Measurements from ENCODE around the gene ABCA3.

ABCA3 gene

DNA sequence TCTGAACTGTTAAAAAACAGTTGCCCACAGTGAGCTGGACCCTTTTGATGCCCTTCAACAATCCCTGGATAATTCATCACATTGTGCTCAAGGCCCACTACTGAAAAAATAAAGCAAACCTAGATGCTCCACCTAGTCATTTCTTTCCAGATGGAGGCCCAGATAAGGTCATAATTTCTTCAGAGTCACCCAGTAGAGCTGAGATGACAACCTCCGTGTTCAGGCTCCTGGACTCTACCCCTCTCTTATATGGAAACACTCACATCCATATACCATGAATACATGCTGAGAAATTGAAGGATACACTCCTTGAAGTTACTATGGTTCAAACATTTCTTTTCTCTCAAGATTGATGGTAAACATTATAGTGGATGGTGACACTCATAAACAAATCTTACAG lies 2.7 kb upstream of the ABCA3 start:
- DNase-seq, result no peak

DNA sequence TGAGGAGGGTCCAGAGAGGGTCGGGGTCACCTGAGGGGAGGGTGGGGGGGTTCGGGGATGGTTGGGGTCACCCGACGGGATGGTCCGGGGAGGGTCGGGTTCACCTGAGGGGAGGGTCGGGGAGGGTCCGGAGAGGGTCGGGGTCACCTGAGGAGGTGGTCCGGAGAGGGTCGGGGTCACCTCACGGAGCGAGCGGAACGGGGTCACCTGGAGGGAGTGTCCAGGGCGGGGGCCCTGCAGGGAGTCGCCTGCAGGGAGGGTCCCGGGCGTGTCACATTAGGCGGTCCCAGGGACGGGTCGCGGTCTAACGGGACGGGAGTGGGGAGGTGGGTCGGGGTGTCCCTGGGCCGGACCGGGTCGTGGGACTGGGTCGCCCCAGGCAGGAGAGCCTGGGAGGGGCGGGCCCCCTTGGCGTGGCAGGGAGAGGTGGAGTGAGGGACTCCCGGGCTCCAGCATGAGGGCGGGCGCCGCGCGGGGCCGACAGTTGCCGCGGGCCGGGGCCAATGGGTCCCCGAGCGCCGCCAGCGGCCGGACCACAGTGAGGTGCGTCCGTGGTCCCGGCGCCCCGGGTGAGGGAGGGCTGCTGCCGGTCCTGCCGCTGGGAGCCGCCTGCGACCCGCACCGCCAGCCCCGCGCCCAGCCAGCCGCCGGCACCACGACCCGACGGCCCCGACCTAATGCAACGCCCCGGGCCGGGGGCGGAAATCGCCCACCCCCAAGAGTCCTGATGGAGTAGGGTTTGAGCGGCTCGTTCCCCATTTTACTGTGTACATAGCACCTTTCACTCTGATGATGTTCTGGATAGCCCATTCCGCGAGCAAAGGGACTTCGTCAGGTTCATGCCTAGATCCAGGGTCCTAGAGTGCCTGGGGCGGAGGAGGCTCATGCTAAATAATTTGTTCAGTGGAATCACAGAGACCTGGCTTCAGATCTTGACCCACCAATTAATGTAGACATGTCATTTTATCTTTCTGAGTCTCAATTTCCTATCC lies 1.2 kb upstream of the ABCA3 start:
- no peak for DNase-seq

DNA sequence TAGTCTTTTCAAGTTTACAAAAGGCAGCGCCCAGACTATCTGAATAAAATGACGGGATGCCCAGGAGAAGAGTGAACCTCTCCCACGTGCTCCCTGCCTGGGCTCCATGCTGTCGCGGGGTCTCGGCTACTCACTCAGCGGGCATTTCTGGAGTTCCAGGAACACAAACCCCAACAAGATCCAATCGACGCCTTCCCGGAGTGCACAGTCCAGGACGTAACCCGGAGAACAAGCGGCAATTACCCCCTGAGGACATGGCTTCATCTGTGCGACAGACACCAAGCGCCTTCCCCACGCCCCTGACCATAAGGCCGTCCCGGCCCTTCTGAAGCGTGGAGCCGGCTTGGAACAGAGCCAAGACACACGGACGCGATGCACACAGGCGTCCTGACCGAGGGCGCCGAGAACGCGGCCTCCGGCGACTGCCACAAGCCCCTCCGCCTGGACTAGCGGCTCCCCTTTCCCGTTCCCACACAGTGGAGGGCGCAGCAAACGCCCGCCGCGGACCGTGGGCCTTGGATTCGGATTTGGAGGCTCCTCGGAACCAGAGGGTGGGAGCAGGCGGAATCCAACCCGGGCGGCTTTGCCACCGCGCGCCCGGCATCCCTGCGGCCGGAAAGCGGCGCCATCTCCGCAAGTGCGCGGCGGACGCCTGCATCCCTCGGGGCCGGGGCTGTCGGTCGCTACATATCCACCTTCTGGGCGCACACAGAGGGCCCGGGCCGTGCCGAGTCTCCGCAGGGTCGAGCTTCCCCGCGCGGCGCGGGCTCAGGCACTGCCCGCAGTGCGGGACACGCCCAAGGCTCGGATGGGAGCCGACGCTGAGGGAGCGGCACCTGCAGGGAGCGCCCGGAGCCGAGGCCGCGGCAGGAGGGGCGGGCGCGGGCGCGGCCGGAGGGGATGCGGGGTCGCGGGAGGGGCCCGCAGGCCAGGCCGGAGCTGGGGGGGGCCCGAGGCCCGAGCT lies 725 bp downstream of the ABCA3 start:
- no peak for DNase-seq

DNA sequence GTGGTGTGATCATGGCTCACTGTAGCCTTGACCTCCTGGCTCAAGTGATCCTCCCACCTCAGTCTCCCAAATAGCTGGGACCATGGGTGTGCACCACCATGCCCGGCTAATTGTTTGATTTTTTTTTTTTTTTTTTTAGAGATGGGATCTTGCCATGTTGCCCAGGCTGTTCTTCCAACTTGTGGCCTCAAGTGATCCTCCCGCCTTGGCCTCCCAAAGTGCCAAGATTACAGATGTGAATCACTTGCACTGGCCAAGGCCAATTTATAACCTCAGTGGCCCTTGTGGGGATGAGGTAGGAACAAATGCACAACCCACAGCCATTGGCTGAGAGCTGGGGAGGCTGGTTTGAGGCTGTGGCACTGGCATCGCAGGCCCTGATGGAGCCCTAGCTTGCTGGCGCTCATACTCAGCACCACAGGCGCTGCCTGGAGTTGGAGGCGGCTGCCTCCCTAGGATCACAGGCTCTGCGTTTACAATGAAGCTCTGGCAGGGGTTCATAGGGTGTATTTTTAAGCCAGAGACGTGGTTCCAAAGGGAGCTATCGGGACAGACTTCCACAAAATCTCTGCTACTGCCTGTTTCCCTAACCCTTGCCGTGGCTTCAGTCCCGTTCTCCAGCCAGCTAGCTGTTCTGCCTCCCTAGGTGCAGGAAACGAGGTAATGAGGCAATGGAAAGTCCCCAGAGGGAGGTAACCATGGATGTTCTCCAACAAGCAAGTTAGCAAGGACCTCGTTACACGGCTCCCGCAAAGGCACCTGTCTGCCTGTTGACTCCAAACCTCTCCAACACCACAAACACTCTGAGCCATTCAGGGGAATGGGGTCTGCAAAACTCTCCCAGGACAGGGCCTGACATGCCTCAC lies 2.9 kb downstream of the ABCA3 start:
- no peak for DNase-seq

DNA sequence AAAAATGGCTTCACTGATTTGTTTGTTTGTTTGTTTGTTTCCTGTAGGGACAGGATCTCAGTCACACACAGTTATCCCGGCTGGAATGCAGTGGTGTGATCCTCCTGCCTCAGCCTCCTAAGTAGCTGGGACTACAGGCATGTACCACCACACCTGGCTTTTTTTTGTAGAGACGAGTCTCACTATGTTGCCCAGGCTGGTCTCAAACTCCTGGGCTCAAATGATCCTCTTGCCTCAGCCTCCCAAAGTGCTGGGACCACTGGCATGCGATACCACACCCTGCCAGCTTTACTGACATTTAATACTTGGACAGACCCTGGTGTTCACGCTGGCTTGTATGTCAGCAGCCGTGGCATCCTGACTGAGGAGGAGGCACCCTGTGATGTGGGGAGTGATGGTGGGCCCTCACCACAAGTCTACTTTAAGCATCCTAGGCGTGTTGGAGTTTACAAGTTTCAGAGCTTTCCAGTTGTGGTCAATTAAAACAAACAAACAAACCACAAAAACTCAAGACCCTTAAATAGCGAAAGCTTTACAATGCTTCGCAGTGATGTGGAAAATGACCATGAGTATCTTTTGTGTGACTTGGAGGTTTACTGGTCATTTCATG lies 5.1 kb downstream of the ABCA3 start:
- no peak for DNase-seq

DNA sequence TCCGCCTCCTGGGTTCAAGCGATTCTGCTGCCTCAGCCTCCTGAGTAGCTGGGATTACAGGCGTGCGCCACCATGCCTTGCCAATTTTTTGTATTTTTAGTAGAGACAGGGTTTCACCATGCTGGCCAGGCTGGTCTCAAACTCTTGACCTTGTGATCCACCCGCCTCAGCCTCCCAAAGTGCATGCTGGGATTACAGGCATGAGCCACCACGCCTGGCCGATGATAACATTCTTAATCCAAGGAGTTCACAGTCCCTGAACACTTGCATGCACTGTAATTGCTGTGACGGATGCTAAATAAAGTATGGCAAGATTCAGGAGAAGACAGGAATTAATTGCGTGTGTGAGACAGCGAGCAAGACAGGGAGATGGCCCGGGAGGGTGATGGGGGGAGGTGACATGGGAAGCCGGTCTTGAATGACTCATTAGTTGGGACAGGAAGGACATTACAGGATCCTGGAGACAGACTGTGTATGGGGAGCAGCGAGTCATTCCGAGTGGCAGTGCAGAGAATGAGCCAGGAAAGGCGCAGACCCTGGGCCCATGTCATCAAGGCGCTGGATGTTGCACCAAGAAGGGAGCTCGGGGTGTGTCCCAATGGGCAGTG lies 6.7 kb downstream of the ABCA3 start:
- no peak for DNase-seq

DNA sequence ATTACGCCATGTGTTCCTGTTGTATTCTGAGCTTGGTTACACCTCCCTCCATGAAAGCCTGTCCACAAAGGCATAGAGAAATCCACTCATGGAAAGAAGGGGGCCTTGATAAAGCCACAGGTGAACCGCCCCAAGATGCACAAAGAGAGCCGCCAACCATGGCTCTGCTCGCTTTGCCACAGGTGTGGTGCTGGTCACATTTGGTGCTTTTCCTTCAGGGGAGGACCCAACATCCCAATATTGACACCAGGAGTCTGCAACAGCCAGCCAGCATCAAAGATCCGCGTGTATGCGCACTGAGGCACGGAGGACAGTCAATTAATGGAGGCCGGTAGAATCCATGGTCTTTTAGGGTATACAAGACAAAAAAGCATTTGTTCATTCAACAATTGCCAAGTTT lies 7.3 kb downstream of the ABCA3 start:
- no peak for DNase-seq

DNA sequence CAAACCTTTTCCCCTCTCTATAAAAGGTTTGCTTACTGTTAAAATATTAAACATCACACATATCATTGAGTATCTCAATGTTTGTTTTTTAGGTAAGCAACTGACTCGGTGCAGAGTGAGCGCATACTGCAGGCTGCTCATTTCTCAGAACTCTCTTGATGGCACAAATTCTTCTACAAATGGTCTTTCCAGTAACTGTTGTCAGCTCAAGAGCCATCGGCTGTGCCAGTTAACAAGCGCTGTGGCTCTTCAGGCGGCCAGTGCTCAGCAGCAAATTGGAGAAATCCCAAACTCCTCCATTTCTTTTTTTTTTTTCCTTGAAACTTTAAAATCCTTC lies 8.6 kb downstream of the ABCA3 start:
- no peak for DNase-seq

DNA sequence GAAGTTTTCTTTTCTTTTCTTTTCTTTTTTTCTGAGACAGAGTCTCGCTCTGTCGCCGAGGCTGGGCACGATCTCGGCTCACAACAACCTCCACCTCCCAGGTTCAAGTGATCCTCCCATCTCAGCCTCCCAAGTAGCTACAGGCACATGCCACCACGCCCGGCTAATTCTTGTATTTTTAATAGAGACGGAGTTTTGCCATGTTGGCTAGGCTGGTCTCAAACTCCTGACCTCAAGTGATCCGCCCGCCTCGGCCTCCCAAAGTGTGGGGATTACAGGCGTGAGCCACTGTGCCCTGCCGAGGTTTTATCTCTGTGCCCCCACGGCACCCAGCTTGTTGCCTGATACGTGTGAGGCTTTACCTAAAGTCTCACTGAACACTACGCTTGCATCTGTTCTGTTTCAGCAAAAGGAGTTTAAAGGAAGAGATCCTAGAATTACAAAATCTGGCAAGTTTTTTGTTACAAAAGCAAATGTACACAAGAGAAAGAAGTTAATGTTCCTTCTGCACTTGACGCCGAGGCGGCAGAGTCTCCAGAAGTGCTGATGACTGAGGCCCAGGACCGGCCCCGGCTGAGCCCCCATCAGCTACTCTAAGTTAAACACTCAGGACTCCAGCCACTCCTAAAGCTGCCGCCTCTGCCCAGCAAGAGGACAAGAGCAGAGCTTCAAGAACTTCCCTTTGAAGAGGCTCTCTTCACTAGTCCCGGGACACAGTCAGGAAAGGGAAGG lies 9.2 kb downstream of the ABCA3 start:
- DNase-seq, result no peak

DNA sequence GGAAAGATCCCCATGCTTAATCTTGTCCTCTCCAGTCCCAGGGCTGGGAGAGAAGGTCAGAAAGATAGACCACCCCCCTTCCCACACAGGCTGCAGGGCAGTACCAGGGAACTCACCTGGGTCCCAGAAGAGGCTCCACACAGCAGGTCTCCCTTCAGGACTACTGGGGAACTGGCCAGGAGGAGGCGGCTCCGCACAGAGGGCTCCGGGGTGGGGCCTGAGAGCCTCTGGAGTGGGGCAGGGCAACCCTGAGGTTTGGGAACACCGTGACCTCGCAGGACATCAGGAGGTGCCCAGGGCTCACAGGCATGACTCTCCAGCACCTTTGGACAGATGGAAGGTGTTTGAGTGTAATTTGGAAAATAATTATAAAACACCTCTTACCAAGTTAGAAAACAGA lies 11.0 kb downstream of the ABCA3 start:
- no peak for DNase-seq

DNA sequence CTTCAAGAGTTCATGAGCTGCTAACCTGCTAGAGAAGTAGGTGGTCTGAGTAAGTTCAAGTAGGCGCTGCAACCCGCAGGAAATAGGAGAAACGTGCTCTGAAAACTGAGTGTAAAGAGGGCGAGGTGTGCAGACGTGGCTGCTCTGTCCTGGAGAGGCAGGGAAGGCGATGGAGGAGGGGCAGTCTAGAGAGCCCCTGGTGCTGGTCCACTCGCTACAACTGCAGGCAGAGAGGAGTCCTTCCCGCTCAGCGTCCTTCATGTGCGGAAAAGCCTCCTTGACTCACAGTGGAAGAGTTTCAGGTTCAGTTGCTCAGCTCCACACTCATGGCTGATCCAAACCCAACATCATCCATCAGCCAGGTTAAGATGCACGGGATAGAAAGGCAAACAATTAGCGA lies 12.1 kb downstream of the ABCA3 start:
- no peak for DNase-seq

DNA sequence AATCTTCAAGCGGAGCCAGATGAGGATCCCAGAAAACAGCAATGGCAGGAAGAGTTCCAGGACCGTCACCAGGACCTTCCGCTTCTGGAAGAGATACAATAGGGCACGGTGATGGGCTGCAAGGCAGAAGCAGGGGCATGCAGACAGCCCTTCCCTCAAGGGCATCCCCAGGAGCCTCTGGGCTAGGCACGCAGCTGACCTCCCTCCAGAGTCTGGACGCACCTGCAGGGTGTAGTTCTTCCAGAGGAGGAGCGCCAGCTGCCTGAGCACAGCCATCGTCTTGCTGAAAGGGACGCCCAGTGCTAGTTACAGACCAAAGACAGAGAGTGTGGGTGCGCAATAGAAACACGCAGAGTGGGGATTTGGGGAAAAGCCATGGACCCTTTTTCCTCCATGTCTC lies 14.3 kb downstream of the ABCA3 start:
- no peak for DNase-seq

DNA sequence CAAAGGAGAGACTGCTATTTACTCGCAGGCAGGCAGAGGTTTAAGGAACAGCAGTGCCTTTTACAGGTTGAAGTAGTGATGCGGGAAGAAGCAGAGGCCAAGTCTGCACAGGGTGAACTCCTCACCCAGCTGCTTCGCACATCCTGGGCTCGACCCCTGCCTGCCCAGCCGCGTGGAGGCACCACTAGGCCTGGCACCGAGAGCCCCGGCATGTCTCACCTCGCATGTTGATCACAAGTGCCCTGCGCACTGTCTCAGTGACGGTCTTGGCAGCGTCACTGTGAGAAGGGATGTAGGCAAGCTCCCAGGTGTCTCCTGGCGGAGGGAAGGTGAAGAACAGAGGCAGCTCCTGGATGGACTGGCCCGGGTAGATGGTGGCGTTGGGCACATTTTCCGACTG lies 14.7 kb downstream of the ABCA3 start:
- DNase-seq, result no peak

DNA sequence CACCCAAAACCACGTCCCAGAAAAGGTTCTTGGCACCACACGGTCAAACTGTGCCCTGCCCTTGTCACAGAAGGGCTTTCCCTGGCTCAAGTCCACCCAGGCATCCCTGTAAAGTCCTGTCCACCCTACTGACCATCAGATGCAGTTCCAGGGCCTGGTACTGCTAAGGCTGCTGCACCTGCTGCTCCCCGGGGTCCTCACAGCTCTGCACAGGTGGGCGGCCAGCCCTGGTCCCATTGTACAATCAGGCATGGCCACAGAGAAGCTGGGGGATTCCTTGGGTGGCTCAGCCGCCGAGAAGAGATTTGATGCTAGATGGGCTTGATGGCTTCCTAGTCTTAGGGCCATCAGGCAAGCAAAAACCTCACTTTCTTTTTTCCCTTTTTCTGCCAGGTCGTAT lies 15.3 kb downstream of the ABCA3 start:
- no peak for DNase-seq

DNA sequence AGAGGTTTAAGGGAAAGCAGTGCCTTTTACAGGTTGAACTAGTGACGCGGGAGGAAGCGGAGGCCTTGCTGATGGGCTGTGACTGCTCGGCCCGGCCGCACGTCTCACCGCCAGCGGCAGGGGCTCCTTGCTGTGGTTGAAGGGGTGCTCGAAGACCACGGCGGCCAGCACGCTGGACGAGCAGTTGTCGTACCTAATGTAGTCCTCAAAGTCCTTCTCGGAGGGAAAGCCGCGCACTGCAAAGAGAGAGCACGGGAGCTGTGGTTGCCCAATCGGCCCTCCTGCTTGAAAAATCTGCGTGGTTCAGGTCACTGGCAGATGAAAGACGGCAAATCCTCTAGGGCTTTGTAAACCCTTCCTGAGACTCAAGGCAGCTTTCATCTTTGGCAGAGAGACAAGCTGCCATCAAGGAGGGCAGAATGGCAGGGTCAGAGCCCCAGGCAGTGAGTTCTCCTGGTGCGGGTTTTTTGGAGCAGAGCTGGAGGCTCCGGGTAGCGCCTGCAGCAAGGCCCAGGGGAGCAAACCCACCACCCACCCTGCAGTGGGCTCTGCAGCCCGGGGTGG lies 16.1 kb downstream of the ABCA3 start:
- no peak for DNase-seq

DNA sequence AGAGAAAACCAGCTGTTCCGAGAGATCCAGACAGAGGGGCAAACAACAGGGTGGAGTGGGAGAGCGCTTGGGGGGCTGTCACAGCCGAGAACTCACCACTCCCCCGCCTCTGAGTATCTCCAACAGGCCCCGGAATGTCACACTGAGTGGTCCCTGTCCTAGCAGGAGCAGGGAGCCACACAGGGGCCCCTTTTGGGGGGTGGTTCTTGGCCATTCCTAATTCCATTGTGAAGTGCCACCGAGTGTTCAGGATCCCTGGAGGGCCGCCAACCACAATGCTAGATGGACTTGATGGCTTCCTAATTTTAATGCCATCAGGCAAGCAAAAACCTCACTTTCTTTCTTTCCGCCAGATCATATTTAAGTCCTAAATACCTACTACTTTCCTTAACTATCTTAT lies 16.8 kb downstream of the ABCA3 start:
- no peak for DNase-seq

DNA sequence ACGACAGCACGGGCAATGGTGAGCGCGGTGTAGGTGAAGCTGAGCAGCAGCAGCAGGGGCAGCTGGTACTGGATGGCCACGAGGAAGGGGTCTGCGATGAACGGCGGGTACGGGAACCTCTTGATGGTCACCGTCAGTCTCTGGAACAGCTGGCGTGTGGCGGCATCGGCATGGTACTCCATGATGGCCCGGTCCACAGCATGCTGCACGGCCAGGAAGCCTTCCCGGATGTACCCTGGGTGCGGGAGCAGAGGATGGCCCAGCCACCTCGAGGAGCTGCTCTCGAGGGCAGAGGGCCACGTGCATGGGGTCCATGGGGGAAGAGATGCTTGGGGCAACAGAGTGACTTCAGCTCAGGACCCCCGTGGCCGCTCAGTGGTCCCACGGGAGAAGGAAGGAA lies 20.9 kb downstream of the ABCA3 start:
- no peak for DNase-seq

DNA sequence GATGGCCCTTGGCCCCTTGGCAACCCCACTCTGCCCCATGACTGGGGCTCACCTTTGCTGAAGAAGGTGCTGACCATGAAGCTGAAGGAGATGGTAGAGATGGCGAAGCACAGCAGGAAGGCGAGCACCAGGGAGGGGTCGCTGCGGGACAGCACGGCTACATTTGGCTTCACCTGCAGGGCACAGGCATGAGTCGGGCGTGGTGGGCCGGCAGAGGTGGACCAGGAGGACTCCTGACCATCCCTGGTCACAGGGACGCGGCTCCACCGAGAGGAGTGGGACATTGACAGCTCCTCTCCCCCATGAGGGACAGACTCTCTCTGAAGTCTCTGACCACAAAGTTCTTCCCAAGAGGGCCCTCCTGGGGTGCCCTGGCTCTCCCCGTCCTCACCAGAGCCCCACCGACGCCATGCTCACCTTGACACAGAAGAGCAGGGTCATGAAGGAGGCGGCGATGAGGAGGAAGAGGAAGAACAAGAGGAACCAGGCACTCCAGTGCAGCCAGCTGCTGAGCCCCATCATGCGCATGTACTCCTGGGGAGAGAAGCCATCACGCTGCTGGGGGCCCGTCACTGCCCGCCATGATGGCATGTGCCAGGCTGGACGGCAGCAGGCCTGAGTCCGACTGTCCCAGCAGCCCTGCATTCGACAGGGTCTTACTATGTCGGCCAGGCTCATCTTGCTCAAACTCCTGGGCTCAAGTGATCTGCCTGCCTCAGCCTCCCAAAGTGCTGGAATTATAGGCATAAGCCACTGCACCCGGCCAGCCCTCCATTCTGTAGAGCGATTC lies 23.1 kb downstream of the ABCA3 start:
- DNase-seq, result no peak

DNA sequence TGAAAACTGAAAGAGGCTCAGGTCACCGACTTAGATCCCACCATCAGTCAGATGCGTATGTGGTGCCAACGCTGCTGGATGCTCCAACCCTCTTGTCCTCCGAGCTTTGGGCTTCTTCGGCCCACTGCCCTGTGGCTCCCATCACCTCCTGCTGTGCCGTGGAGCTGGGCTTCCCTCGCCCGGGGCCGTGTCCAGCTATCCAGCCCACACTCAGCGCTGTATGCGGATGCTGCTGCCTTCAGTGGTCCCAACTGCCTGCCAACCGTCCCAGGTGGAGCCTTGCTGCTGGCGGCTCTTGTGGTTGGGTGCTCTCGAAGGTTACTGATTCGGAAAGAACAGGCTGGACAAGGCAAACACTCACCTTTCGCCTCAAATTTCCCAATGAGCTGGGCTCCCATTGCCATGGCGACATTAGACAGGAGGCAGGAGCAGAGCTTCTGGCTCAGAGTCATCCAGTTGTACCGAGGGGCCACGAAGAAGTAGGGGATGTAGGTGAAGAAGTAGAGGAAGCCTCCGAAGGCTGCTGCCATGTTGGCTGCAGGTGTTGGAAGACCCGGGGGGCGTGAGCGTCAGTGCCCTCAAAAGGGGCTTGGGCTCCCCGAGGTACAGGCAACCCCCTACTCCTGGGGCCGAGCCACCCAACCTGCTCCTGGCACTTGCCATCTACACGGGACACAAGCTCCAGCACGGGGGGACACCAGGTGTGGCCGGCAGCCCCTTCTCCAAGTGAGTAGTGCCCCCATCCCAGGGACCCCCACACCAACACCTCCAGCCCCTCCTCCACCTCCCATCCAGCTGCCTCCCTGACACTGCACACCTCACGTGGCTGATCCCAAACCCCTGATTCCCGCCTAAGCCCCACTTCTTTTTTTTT lies 32.2 kb downstream of the ABCA3 start:
- no peak for DNase-seq
